Cerebellar nuclear complex (tissue), 1 donor: ENCODE results near the gene FRMD1.

ENCODE experiments used
- DNase-seq, 2 experiments: peaks; one replicate each; lab custom pipeline; 2025; lab: John Stamatoyannopoulos, UW

Gene FRMD1

GRCh38 chr6:168095716-168096250 lies 16.8 kb upstream of the FRMD1 start:
- no peak for DNase-seq

GRCh38 chr6:168095171-168095691 lies 16.2 kb upstream of the FRMD1 start:
- DNase-seq: no peak

- DNase-seq: no peak
These were observed 14.6 kb upstream of the FRMD1 start for GRCh38 chr6:168093634-168094033.

GRCh38 chr6:168093071-168093505 lies 14.1 kb upstream of the FRMD1 start:
- DNase-seq: no peak

- no peak for DNase-seq
These were observed 13.5 kb upstream of the FRMD1 start for GRCh38 chr6:168092541-168092940.

- no peak for DNase-seq
These were observed 12.6 kb upstream of the FRMD1 start for GRCh38 chr6:168091381-168092264.

- no peak for DNase-seq
These were observed 11.7 kb upstream of the FRMD1 start for GRCh38 chr6:168090706-168091105.

- DNase-seq: no peak
These were observed 11.2 kb upstream of the FRMD1 start for GRCh38 chr6:168090064-168090690.

GRCh38 chr6:168089186-168090063 lies 10.4 kb upstream of the FRMD1 start:
- no peak for DNase-seq

GRCh38 chr6:168088161-168089053 lies 9.4 kb upstream of the FRMD1 start:
- DNase-seq: no peak

GRCh38 chr6:168087436-168088160 lies 8.6 kb upstream of the FRMD1 start:
- no peak for DNase-seq

- no peak for DNase-seq
These were observed 7.6 kb upstream of the FRMD1 start for GRCh38 chr6:168086616-168087015.

- no peak for DNase-seq
These were observed 7.1 kb upstream of the FRMD1 start for GRCh38 chr6:168086066-168086465.

GRCh38 chr6:168084465-168085160 lies 5.6 kb upstream of the FRMD1 start:
- DNase-seq: no peak

- DNase-seq: no peak
These were observed 4.5 kb upstream of the FRMD1 start for GRCh38 chr6:168083514-168083885.

- no peak for DNase-seq
These were observed 4.0 kb upstream of the FRMD1 start for GRCh38 chr6:168082860-168083513.

GRCh38 chr6:168081858-168082546 lies 3.0 kb upstream of the FRMD1 start:
- DNase-seq: no peak

- no peak for DNase-seq
These were observed 1.5 kb upstream of the FRMD1 start for GRCh38 chr6:168080393-168081077.
